Endothelial cell of umbilical vein (primary cell): ENCODE data around the gene THSD7A. TPM values are rescaled to one million over a fixed set of nuclear protein-coding genes. Genes with fewer than 3 reads are reported as not detected.

Experiments used
- BruUV-seq: library from RNA; stranded (reverse); fragments of 400-500 nt; replicated peaks from 2 replicates; lab custom pipeline; 2021; lab: Mats Ljungman, UMichigan
- CTCF ChIA-PET: fragments of 300-600, 350-600 bp; sonication (Branson Sonifier 250); formaldehyde crosslinking; loops from one replicate; lab custom pipeline; 2021; ENCODE audit warnings: antibody characterized with exemption, inconsistent platforms; lab: Charles Lee
- POLR2A ChIA-PET: fragments of 300-600, 350-600 bp; sonication (Branson Sonifier 250); formaldehyde crosslinking; loops from one replicate; lab custom pipeline; 2021; ENCODE audit warnings: antibody characterized with exemption, inconsistent platforms; lab: Charles Lee
- DNase-seq: peaks from one replicate; pipeline ENCODE4 v3.0.0-alpha.2; 2011; ENCODE audit warnings: low read depth, low spot score
- FAIRE-seq: peaks from 2 replicates; lab custom pipeline; 2011; peaks lifted over from hg19 to GRCh38; lab: Jason Lieb, UNC
- H2AFZ ChIP-seq: 2 replicates; pipeline ENCODE4 v1.6.0; 2012; ENCODE audit warnings: low read depth, low read length, control low read depth, inconsistent platforms
- H3K27ac ChIP-seq: 2 replicates; pipeline ENCODE4 v1.5.1; 2011; ENCODE audit warnings: low read depth, mild to moderate bottlenecking, control low read depth, low read length, moderate library complexity; ENCODE audit not compliant: insufficient read depth
- H3K27me3 ChIP-seq, 2 experiments: 2 replicates each; pipeline versions ENCODE4 v1.6.0 to v1.6.1; 2011; ENCODE audit warnings: low read length in 2 of 2, mixed read lengths in 1 of 2; ENCODE audit not compliant: control insufficient read depth in 2 of 2, insufficient read depth in 2 of 2
- H3K36me3 ChIP-seq, 2 experiments: 2 replicates in 1 of 2; 3 replicates in 1 of 2; pipeline ENCODE4 v1.5.1; 2011; ENCODE audit warnings: low read length in 2 of 2, mild to moderate bottlenecking in 1 of 2, moderate library complexity in 1 of 2; ENCODE audit not compliant: control insufficient read depth in 2 of 2, insufficient read depth in 2 of 2; ENCODE audit errors: extremely low read depth in 1 of 2
- H3K4me1 ChIP-seq: 3 replicates; pipeline ENCODE4 v1.5.1; 2011; ENCODE audit warnings: mild to moderate bottlenecking, low read length; ENCODE audit not compliant: control insufficient read depth, insufficient read depth; ENCODE audit errors: extremely low read depth
- H3K4me2 ChIP-seq: 2 replicates; pipeline ENCODE4 v1.6.1; 2011; ENCODE audit warnings: low read length, control low read depth, mixed read lengths; ENCODE audit not compliant: insufficient read depth
- H3K4me3 ChIP-seq, 3 experiments: fragments of 200-600 bp in 1 of 3; sonication (generic), shearing (Covaris generic) in 1 of 3; replicated peaks in 1 of 3; 2 replicates each; pipeline ENCODE4 v1.5.1; 2011 to 2016; ENCODE audit warnings: control low read depth in 3 of 3, low read length in 3 of 3, mild to moderate bottlenecking in 2 of 3, inconsistent platforms in 1 of 3, low read depth in 1 of 3, moderate library complexity in 1 of 3; ENCODE audit not compliant: insufficient read depth in 1 of 3
- H3K79me2 ChIP-seq: 2 replicates; pipeline ENCODE4 v1.6.0; 2012; ENCODE audit warnings: low read length, inconsistent platforms; ENCODE audit not compliant: control insufficient read depth, insufficient read depth
- H3K9ac ChIP-seq: replicated peaks from 2 replicates; pipeline ENCODE3; 2011; ENCODE audit warnings: low read length, control low read depth; ENCODE audit not compliant: insufficient read depth; ENCODE audit errors: extremely low read depth
- H3K9me1 ChIP-seq: replicated peaks from 3 replicates; pipeline ENCODE4 v1.6.0; 2011; ENCODE audit warnings: mild to moderate bottlenecking, low read length; ENCODE audit not compliant: control insufficient read depth, insufficient read depth; ENCODE audit errors: extremely low read depth
- H3K9me3 ChIP-seq: replicated peaks from 2 replicates; pipeline ENCODE4 v1.5.1; 2012; ENCODE audit warnings: low read length, inconsistent platforms; ENCODE audit not compliant: control insufficient read depth, insufficient read depth
- H4K20me1 ChIP-seq: replicated peaks from 2 replicates; pipeline ENCODE3; 2011; ENCODE audit warnings: mild to moderate bottlenecking, low read length; ENCODE audit not compliant: control insufficient read depth, insufficient read depth; ENCODE audit errors: extremely low read depth
- EZH2 ChIP-seq: IDR thresholded peaks from 2 replicates; pipeline ENCODE4 v1.6.1; 2012; ENCODE audit warnings: borderline replicate concordance, low read depth, mild to moderate bottlenecking, moderate library complexity, low read length, inconsistent platforms; ENCODE audit not compliant: severe bottlenecking
- FOS ChIP-seq: IDR thresholded peaks from 2 replicates; pipeline ENCODE4 v1.6.1; 2011; ENCODE audit warnings: mild to moderate bottlenecking, low read length, moderate library complexity, borderline replicate concordance; ENCODE audit not compliant: insufficient read depth
- GATA2 ChIP-seq: IDR thresholded peaks from 2 replicates; pipeline ENCODE4 v1.7.0; 2011; ENCODE audit warnings: low read depth, mild to moderate bottlenecking, moderate library complexity, mixed read lengths, low read length; ENCODE audit not compliant: insufficient read length, insufficient read depth
- JUN ChIP-seq: IDR thresholded peaks from 2 replicates; pipeline ENCODE4 v1.6.1; 2011; ENCODE audit warnings: borderline replicate concordance, low read depth; ENCODE audit not compliant: insufficient read length, insufficient read depth
- MYC ChIP-seq: IDR thresholded peaks from one replicate; pipeline ENCODE4 v1.6.1; 2011; ENCODE audit warnings: mild to moderate bottlenecking, low read depth, low read length
- POLR2A ChIP-seq: IDR thresholded peaks from 2 replicates; pipeline ENCODE4 v1.6.1; 2012; ENCODE audit warnings: low read depth, mild to moderate bottlenecking, control low read depth, low read length
- POLR2AphosphoS5 ChIP-seq: IDR thresholded peaks from 2 replicates; pipeline ENCODE4 v1.6.1; 2012; ENCODE audit warnings: low read depth, mild to moderate bottlenecking, control low read depth, low read length, moderate library complexity; ENCODE audit not compliant: insufficient read depth
- dilution Hi-C: fragments of 300-500 bp; cut with MboI; formaldehyde crosslinking; loops from one replicate; pipeline ENCODE4 v1.15.0; 2019; ENCODE audit warnings: low sequenced_read_pairs; ENCODE audit not compliant: extremely low pct_ligation_motif_present
- intact Hi-C: fragments of 100-400 bp; cut with micrococcal nuclease; formaldehyde crosslinking; loops from one replicate; pipeline ENCODE4 v1.10.0; 2022
- polyA plus RNA-seq, 4 experiments: library from polyadenylated mRNA; depleted of rRNA in 3 of 4; stranded (reverse) in 3 of 4; unstranded in 1 of 4; fragments of >200 nt; gene quantifications; 2 replicates each; pipeline versions ENCODE4 v1.2.1 to v1.2.3, GENCODE V29; 2011 to 2012; ENCODE audit warnings: missing spikeins in 1 of 4
- total RNA-seq: library from RNA; stranded (reverse); gene quantifications from 2 replicates; pipeline ENCODE4 v1.2.3, GENCODE V29; 2021
- TF ChIP-seq, protein P1 (sequence below): IDR thresholded peaks from 2 replicates; pipeline ENCODE4 v1.6.1; 2011; ENCODE audit not compliant: insufficient read depth, insufficient read length
- TF ChIP-seq, protein P2 (sequence below), 2 donors: IDR thresholded peaks; 1 replicate in 1 of 2; 2 replicates in 1 of 2; pipeline ENCODE4 v1.5.1; 2011; ENCODE audit warnings: low read length in 2 of 2, mild to moderate bottlenecking in 2 of 2, moderate library complexity in 2 of 2, control low read depth in 1 of 2, inconsistent platforms in 1 of 2, low read depth in 1 of 2; ENCODE audit not compliant: insufficient read depth in 1 of 2; ENCODE audit errors: extremely low read depth in 1 of 2

Gene THSD7A
- total and polyA plus RNA-seq, 2 donors (not counting 3 experiments of a cell fraction or from before 2014, with no cell fraction given): 3.3 to 12.7 TPM

DNA sequence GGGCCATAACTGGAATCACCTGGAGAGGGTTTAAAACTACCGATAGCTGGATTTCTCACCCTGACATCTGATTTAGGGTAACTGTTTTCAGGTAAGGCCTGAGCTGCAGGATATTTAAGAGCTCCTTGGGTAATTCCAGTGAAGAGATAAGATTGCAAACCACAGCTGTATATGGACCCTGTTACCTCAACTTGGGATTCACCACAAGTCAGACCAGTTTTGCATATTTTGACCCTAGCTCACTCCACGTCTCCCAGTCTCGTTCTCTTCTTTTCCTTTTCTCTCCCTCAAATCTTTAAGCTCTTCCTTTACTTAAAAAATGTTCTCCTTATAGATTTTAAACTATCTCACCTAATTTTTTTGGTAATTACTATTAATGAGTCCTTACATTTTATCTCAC is 264.4 kb downstream of the THSD7A start:
- Histone ChIP-seq H2AFZ (no peak overlapping the region), H3K9me1 (no peaks in the 10 kb centered on the region), H3K27me3 (no peaks in the 10 kb centered on the region), H3K36me3 (no peaks in the 10 kb centered on the region), H3K9me3 (no peaks in the 10 kb centered on the region), H3K79me2 (no peaks in the 10 kb centered on the region), H3K4me3 (no peak overlapping the region), H4K20me1 (no peaks in the 10 kb centered on the region), H3K27ac (no peak overlapping the region), H3K9ac (no peak overlapping the region), H3K4me2 (no peak overlapping the region), H3K4me1 (no peaks in the 10 kb centered on the region)
- dilution Hi-C loops: no loop called here
- intact Hi-C loops: no loop called here
- POLR2A ChIA-PET: no interaction called here
- TF ChIP-seq JUN (no peak), FOS (no peak), EZH2 (no peak), POLR2AphosphoS5 (no peak), MYC (no peak), GATA2 (no peak), POLR2A (no peak)
- TF ChIP-seq, protein P1, sequence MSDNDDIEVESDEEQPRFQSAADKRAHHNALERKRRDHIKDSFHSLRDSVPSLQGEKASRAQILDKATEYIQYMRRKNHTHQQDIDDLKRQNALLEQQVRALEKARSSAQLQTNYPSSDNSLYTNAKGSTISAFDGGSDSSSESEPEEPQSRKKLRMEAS: no peak
- TF ChIP-seq, protein P2, sequence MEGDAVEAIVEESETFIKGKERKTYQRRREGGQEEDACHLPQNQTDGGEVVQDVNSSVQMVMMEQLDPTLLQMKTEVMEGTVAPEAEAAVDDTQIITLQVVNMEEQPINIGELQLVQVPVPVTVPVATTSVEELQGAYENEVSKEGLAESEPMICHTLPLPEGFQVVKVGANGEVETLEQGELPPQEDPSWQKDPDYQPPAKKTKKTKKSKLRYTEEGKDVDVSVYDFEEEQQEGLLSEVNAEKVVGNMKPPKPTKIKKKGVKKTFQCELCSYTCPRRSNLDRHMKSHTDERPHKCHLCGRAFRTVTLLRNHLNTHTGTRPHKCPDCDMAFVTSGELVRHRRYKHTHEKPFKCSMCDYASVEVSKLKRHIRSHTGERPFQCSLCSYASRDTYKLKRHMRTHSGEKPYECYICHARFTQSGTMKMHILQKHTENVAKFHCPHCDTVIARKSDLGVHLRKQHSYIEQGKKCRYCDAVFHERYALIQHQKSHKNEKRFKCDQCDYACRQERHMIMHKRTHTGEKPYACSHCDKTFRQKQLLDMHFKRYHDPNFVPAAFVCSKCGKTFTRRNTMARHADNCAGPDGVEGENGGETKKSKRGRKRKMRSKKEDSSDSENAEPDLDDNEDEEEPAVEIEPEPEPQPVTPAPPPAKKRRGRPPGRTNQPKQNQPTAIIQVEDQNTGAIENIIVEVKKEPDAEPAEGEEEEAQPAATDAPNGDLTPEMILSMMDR (IDR thresholded peaks at IDR 0.05; ENCODE audit: extremely low read depth in 1 of 2, insufficient read depth in 1 of 2, low read depth in 1 of 2, low read length in 2 of 2): no peak
- FAIRE-seq (no peak), DNase-seq (no peak)
- BruUV-seq: no TSS peak
- CTCF ChIA-PET: no interaction called here
